Measurements from ENCODE around the gene ANKRD55. TPM values are rescaled to one million over a fixed set of nuclear protein-coding genes. Genes with fewer than 3 reads are reported as not detected.
A peak's percentile ranks its signal among the peaks of the same experiment; 100 is the strongest.

ANKRD55 gene
- total and polyA plus RNA-seq, 9 of the 15 experiments (the other 6 are each of a cell fraction or from before 2014, with no cell fraction given): 3.4 to 10.6 (median 6.5) TPM

GRCh38 chr5:56257763-56258529 is 24.8 kb upstream of the ANKRD55 start (continued):
- TF ChIP-seq, protein P1, sequence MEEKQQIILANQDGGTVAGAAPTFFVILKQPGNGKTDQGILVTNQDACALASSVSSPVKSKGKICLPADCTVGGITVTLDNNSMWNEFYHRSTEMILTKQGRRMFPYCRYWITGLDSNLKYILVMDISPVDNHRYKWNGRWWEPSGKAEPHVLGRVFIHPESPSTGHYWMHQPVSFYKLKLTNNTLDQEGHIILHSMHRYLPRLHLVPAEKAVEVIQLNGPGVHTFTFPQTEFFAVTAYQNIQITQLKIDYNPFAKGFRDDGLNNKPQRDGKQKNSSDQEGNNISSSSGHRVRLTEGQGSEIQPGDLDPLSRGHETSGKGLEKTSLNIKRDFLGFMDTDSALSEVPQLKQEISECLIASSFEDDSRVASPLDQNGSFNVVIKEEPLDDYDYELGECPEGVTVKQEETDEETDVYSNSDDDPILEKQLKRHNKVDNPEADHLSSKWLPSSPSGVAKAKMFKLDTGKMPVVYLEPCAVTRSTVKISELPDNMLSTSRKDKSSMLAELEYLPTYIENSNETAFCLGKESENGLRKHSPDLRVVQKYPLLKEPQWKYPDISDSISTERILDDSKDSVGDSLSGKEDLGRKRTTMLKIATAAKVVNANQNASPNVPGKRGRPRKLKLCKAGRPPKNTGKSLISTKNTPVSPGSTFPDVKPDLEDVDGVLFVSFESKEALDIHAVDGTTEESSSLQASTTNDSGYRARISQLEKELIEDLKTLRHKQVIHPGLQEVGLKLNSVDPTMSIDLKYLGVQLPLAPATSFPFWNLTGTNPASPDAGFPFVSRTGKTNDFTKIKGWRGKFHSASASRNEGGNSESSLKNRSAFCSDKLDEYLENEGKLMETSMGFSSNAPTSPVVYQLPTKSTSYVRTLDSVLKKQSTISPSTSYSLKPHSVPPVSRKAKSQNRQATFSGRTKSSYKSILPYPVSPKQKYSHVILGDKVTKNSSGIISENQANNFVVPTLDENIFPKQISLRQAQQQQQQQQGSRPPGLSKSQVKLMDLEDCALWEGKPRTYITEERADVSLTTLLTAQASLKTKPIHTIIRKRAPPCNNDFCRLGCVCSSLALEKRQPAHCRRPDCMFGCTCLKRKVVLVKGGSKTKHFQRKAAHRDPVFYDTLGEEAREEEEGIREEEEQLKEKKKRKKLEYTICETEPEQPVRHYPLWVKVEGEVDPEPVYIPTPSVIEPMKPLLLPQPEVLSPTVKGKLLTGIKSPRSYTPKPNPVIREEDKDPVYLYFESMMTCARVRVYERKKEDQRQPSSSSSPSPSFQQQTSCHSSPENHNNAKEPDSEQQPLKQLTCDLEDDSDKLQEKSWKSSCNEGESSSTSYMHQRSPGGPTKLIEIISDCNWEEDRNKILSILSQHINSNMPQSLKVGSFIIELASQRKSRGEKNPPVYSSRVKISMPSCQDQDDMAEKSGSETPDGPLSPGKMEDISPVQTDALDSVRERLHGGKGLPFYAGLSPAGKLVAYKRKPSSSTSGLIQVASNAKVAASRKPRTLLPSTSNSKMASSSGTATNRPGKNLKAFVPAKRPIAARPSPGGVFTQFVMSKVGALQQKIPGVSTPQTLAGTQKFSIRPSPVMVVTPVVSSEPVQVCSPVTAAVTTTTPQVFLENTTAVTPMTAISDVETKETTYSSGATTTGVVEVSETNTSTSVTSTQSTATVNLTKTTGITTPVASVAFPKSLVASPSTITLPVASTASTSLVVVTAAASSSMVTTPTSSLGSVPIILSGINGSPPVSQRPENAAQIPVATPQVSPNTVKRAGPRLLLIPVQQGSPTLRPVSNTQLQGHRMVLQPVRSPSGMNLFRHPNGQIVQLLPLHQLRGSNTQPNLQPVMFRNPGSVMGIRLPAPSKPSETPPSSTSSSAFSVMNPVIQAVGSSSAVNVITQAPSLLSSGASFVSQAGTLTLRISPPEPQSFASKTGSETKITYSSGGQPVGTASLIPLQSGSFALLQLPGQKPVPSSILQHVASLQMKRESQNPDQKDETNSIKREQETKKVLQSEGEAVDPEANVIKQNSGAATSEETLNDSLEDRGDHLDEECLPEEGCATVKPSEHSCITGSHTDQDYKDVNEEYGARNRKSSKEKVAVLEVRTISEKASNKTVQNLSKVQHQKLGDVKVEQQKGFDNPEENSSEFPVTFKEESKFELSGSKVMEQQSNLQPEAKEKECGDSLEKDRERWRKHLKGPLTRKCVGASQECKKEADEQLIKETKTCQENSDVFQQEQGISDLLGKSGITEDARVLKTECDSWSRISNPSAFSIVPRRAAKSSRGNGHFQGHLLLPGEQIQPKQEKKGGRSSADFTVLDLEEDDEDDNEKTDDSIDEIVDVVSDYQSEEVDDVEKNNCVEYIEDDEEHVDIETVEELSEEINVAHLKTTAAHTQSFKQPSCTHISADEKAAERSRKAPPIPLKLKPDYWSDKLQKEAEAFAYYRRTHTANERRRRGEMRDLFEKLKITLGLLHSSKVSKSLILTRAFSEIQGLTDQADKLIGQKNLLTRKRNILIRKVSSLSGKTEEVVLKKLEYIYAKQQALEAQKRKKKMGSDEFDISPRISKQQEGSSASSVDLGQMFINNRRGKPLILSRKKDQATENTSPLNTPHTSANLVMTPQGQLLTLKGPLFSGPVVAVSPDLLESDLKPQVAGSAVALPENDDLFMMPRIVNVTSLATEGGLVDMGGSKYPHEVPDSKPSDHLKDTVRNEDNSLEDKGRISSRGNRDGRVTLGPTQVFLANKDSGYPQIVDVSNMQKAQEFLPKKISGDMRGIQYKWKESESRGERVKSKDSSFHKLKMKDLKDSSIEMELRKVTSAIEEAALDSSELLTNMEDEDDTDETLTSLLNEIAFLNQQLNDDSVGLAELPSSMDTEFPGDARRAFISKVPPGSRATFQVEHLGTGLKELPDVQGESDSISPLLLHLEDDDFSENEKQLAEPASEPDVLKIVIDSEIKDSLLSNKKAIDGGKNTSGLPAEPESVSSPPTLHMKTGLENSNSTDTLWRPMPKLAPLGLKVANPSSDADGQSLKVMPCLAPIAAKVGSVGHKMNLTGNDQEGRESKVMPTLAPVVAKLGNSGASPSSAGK (IDR thresholded peaks at IDR 0.05): peak; percentile 29; the same call in 1 of the 2 replicates
- peak; percentile 54 for TF ChIP-seq NCOR1 (IDR thresholded peaks at IDR 0.05)
- 0 out of 2 replicates have a peak, but pooled peaks have one; percentile 19 for TF ChIP-seq NFIC (IDR thresholded peaks at IDR 0.05)
- peak; percentile 39; the same call in 1 of the 2 replicates for TF ChIP-seq TAL1 (IDR thresholded peaks at IDR 0.05)
- TF ChIP-seq CBFA2T3 (IDR thresholded peaks at IDR 0.05): peak; percentile 79

Measured in K562 (cell line).